Neural cell (in vitro differentiated cells): ENCODE results near the gene SNAP29.

Source experiments
- MXI1 ChIP-seq: fragments of 450-650 bp; conservative IDR thresholded peaks from 2 replicates; pipeline ENCODE4 v1.6.1; 2014; ENCODE audit warnings: antibody characterized with exemption, mild to moderate bottlenecking; ENCODE audit not compliant: poor library complexity, severe bottlenecking
- POLR2AphosphoS5 ChIP-seq: IDR thresholded peaks from 2 replicates; pipeline ENCODE4 v1.6.1; 2012

GRCh38 chr22:20857838-20858614 lies 781 bp upstream of the SNAP29 start:
- TF ChIP-seq MXI1: no peak
- TF ChIP-seq POLR2AphosphoS5: peak; percentile 42
